Measurements from ENCODE around the gene GPR3. TPM values are rescaled to one million over a fixed set of nuclear protein-coding genes. Genes with fewer than 3 reads are reported as not detected.
"Not testable (repeated sequence)": the region's sequence is repeated elsewhere in the genome, so short reads cannot be mapped to it uniquely, and the experiment has no call there.

GPR3 gene
- total RNA-seq, 2 donors from 2014 or later = 0.25 to 0.72 TPM

DNA sequence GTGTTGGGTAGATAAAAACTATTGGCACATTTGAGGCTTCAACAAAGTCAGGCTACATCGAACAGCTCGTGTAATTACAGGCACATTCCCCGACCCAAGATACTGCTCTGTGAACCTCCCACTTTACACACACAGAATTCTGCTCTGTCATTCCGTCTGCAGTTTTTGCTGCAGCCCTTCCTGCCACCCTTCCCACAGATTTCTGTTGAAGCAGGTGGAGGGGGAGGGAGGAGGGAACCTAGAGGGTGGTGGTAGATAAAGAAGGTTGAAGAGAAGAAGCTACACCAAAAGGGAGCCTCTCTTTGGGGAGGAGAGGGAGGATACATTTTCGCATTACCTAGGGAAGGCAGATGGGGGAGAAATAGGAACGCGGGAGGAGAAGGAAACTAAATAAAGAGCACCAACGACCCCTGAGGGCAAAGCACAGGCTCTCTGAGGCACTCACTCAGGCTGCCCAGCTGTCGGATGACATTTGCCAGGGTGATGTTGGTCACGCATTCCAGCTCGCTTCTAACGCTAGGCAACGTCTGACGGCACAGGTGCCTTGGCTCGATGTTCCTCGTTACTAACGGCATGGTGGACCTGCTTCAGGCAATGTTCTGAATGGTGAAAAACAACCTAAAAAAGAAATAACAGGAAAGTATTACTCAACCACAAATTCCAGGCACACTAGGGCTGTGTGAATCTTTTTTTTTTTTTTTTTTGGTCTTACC, 36.0 kb downstream of the GPR3 start:
- Mint-ChIP-seq H3K27ac (peak overlapping the region; percentile 82 to 97), H3K9me3 (no peaks in the 10 kb centered on the region), H3K36me3 (peaks cover 0 to 20% of the 10 kb centered on the region in 2 donors)
- ATAC-seq (peak; percentile 63 to 84), DNase-seq (ENCODE audit: low spot score in 2 of 2) (no peak)

DNA sequence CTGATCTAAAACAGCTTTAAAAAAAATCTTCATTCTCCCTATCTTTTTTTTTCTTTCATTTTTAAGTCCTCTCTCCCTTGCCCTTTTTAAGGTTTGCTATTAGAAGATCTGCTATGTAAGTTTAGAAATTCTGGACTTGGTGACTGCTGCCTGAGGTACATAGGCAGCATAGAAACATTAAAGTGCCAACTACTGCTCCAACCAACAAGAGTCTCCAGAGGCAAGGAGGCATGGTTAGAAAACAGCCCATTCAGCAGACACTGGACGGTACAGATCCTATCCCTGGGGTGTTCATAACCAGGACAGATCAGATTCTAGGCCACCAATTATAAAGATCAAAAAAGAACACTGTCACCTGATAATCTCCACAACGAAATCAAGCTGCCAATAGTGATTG, 36.6 kb downstream of the GPR3 start:
- DNase-seq (ENCODE audit: low spot score in 2 of 2) = no peak
- ATAC-seq = peak; percentile 23 to 38
- H3K9me3 Mint-ChIP-seq = no peaks in the 10 kb centered on the region
- peak overlapping the region; percentile 82 to 97 for H3K27ac Mint-ChIP-seq
- peaks cover 0 to 20% of the 10 kb centered on the region in 2 donors for H3K36me3 Mint-ChIP-seq

DNA sequence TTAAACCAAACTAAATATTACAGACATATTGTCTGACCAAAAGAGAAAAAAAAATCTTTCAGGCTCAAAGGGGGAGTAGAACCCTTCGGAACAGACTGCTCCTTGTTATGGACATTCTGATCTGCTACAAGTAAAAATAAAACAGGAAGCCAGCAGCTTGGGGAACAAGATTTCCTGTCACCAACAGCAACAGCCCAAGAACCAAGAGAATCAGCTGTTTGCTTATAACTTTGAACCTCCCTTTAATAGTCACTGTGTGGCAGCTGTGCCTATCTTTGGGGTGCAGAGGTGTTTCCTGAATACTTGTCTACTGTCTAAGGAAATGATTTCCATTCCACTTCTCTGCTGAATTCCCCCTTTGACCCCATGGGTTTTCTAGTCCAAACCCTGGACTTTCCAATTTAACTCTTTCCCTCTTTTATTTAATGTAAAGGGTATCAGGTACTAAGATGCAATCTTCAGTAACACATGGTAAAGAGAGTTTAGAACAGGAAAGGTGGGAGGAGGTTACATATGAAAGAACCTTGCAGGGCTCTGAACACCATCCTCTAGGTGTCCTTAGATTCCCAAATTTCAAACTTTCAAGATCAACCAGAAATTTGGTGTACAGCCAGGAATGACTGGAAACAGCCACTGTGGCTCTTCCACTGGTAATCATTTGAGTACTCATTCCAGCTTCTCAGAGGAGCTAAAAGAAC, 38.6 kb downstream of the GPR3 start:
- Mint-ChIP-seq H3K36me3 (peaks cover 0 to 17% of the 10 kb centered on the region in 2 donors), H3K9me3 (no peaks in the 10 kb centered on the region), H3K27ac (peak overlapping the region in 1 of 2 donors; percentile 91)
- peak; percentile 20 to 58 for ATAC-seq
- no peak for DNase-seq (ENCODE audit: low spot score in 2 of 2)

DNA sequence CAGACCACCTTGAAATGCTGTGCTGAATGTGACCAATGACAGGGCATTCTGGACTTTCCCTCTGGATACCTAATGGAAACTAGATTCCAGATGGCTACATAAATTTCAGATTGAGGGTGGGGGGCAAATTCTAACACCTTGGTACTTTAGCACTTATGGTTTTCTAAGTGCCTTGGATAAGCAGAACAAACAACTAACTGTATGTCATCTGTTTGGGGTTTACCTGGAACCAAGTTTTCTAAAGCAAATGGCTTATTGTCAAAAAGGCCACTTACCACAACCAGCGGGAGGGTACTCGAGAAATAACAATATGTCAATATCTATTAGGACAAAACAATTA, 39.1 kb downstream of the GPR3 start:
- DNase-seq (ENCODE audit: low spot score in 2 of 2) = no peak
- Mint-ChIP-seq H3K36me3 (peaks cover 0 to 13% of the 10 kb centered on the region in 2 donors), H3K9me3 (no peaks in the 10 kb centered on the region), H3K27ac (peak overlapping the region in 1 of 2 donors; percentile 29)
- no peak for ATAC-seq

DNA sequence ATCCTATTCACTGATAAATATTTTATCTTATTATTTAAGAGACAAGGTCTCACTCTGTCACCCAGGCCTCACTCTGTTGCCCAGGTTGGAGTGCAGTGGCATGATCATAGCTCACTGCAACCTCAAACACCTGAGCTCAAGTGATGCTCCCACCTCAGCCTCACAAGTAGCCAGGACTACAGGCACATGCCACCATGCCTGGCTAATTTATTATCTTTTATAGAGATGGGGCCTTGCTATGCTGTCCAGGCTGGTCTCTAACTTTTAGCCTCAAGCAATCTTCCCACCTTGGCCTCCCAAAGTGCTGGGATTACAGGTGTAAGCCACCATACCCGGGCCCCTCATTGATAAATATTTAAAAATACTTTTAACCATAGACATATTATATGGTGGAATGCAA, 40.3 kb downstream of the GPR3 start:
- not testable (repeated sequence) for H3K27ac Mint-ChIP-seq

DNA sequence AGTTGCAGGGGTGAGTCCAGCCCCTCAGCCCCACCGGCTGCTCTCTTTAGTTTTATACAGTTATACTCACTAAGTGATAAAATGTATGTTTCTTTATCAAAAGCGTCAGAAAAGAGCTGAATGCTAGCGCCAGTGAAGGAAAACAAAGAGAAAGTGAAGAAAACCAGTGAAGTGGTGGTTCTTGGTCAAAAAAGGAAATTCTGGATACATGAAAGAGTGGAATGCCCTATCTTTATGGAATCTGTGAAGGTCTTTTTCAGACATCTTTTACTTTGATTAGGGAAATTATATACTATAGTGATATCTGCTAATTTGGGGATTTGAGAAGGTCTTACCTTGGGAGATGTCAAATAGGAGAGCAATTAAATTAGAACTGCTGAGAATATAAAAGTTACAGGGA, 41.3 kb downstream of the GPR3 start:
- DNase-seq (ENCODE audit: low spot score in 2 of 2) = no peak
- ATAC-seq = no peak
- no peak overlapping the region for H3K27ac Mint-ChIP-seq
- H3K36me3 Mint-ChIP-seq = no peaks in the 10 kb centered on the region
- H3K9me3 Mint-ChIP-seq = no peaks in the 10 kb centered on the region

More for the DNA sequence above, 40.3 kb downstream of the GPR3 start:
- not testable (repeated sequence) for ATAC-seq; H3K9me3 Mint-ChIP-seq; DNase-seq (ENCODE audit: low spot score in 2 of 2); H3K36me3 Mint-ChIP-seq

DNA sequence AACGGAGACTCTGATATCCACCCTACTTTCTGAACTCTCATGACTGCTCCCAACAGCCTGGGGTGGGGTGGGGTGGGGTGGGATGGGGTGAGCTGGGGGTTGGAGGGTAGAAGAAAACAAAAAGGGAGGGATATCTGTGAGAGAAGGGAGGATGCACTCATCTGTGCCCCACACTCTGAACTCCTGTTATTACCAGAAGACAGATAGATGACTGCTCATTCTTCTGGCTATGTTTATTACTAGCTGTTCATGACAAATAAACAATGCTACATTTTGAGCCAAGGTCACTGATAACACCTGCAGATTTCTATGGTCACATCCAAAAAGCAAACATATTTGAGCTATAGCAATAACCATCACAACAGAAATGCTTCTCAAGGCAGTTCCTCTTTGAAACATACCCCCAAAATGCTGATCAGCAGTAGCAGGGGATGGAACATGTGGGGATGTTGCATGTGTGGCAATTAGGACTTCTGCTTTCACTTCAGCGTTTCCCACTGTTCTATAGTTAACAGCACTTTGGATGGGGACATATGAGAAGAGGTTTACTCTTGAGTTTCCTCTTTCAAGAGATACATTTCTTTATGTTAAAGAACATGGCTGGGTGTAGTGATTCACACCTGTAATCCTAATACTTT, 43.3 kb downstream of the GPR3 start:
- Mint-ChIP-seq H3K27ac (peak overlapping the region; percentile 39 to 72), H3K9me3 (no peaks in the 10 kb centered on the region), H3K36me3 (peaks cover 7 to 14% of the 10 kb centered on the region in 2 donors)
- peak in 1 of 2 donors; percentile 23 for ATAC-seq
- no peak for DNase-seq (ENCODE audit: low spot score in 2 of 2)

DNA sequence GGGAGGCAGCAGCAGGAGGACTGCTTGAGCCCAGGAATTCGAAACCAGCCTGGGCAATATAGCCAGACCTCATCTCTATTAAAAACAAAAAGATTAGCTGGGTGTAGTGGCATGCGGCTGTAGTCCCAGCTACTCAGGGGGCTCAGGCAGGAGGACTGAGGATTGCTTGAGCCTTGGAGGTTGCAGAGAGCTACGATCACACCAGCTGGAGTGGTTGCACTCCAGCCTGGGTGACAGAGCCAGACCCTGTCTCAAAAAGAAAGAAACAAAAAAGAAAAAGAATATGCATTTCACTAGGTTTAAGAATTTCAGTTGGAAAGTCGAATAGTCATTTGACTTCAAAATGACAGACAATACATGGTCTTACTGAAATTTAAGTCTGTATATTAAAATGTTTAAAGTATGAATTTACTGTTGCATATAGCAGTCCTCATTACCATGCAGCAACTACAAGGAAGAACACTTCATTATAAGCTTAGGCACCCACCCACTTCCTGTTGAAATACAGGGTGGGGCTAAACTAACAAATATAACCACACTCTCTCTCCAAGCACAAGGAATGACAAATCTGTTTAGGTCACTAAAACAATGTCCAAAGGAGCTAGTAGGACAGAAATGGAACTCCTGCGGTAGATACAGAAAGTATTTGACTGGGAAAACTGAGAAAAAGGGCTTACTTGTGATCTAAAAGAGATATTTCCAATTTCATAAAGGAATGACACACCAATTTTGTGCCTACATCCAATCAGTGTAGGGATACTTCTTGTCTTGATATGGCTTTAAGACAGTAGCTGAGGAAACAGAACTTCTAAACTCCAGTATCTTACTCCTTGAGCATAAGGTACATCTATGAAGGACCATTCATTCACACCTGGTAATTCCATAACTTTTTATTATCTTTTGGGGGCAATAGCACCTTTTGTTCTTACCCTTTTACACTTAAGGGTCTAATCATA, 44.1 kb downstream of the GPR3 start:
- ATAC-seq (peak; percentile 50 to 64), DNase-seq (ENCODE audit: low spot score in 2 of 2) (no peak)
- Mint-ChIP-seq H3K9me3 (no peaks in the 10 kb centered on the region), H3K27ac (peak overlapping the region; percentile 61 to 72), H3K36me3 (peaks cover 7 to 14% of the 10 kb centered on the region in 2 donors)

DNA sequence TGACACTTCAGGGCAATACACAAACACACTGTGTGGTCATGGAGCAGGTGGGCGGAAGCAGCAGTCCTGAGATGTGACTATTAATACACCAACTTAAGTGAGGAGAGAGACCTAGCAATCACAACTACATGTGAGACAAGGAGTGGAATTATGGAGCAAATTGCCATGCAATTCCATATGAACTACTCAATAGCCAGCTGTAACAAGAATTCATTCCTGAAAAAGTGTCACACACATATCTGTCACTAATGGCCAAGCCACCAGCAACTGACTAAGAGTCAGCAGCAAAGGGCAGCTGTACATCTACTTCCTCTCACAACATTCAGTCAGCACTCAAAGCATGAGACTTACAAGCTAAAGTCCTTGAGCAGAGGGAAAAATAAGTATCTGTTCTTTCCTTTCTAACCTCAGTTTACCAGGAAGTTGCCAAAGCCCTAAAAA, 46.2 kb downstream of the GPR3 start:
- DNase-seq (ENCODE audit: low spot score in 2 of 2) = no peak
- H3K9me3 Mint-ChIP-seq = no peaks in the 10 kb centered on the region
- peaks cover 7 to 14% of the 10 kb centered on the region in 2 donors for H3K36me3 Mint-ChIP-seq
- H3K27ac Mint-ChIP-seq = no peak overlapping the region
- ATAC-seq = peak in 1 of 2 donors; percentile 28

DNA sequence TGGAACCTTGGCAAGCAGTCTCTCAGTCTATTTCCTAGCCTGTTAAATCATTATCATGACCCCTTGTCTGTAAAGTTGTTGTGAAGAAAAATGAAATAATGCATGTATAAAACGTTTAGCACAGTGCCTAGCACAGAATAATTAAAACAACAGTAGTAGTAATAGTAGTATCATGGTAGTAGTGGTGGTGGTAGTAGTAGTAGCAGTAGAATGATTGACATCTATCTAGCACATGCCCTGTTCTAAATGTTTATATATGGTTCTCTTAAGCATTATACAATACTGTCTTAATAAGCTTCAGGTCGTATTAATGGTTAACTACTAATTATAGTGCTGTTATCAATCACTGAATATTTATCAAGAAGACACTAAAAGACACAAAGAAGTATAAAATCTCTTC, 46.7 kb downstream of the GPR3 start:
- Mint-ChIP-seq H3K36me3 (peaks cover 7 to 14% of the 10 kb centered on the region in 2 donors), H3K27ac (no peak overlapping the region), H3K9me3 (no peaks in the 10 kb centered on the region)
- no peak for ATAC-seq
- DNase-seq (ENCODE audit: low spot score in 2 of 2) = no peak

DNA sequence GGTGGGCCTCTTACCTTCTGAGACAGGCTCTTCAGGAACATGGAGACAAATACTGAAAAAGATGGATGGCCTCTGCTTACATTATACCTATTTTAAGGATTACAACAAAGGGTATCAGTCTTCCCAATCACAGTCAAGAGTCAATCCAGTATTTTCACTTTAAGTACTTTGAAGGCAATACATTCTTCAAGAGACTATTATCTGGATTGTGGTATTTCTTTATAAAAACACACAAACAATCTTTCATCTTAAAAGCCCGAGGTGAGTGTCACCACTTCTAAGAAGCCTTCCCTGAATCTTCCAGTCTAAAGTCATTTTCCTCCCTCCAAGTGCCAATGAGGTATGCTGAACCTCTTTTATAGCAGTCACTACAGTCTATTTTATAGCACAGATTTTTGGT, 52.2 kb downstream of the GPR3 start:
- ATAC-seq (peak in 1 of 2 donors; percentile 31), DNase-seq (ENCODE audit: low spot score in 2 of 2) (no peak)
- Mint-ChIP-seq H3K9me3 (peaks cover 0 to 5% of the 10 kb centered on the region in 2 donors), H3K36me3 (peaks cover 3 to 28% of the 10 kb centered on the region in 2 donors), H3K27ac (peak overlapping the region; percentile 87 to 97)

Other genes starting within 250 kb of the GPR3 start
- gene SLC9A1, start 237.5 kb upstream of the GPR3 start, total RNA-seq = 10 to 100 TPM; 16.2 to 18.8 TPM
- gene WDTC1, start 158.0 kb upstream of the GPR3 start, total RNA-seq = 10 to 100 TPM; 26.4 to 36.1 TPM
- gene TMEM222, start 70.5 kb upstream of the GPR3 start, total RNA-seq = 10 to 100 TPM; 26.9 to 29.8 TPM
- gene SYTL1, start 50.6 kb upstream of the GPR3 start, total RNA-seq = 10 to 100 TPM; 15.6 to 35.1 TPM
- 10 to 100 TPM in 1 of 2 donors, 1 to 10 TPM in 1; 5.5 to 14.7 TPM for gene MAP3K6, start 25.7 kb upstream of the GPR3 start, total RNA-seq
- not detected for gene FCN3, start 17.8 kb upstream of the GPR3 start, total RNA-seq
- not detected for gene CD164L2, start 9.3 kb upstream of the GPR3 start, total RNA-seq
- gene WASF2, start 97.5 kb downstream of the GPR3 start, total RNA-seq = 100 to 1,000 TPM in 1 of 2 donors, 10 to 100 TPM in 1; 97.8 to 116 TPM
- gene AHDC1, start 211.5 kb downstream of the GPR3 start, total RNA-seq = 10 to 100 TPM; 12.8 to 16.5 TPM
- gene FGR, start 242.6 kb downstream of the GPR3 start, total RNA-seq = under 1 TPM; 0.29 to 0.68 TPM

Measured in activated naive CD4-positive, alpha-beta T cell treated with anti-CD3 and anti-CD28 coated beads, Interleukin-2, amount 50 U/mL, for 72 hours (primary cell).